IMR-90 (cell line): ENCODE data around the gene TBC1D22A. TPM values are rescaled to one million over a fixed set of nuclear protein-coding genes. Genes with fewer than 3 reads are reported as not detected.

ENCODE experiments used
- ATAC-seq: fragments of 200-7000 bp; cut with Tn5 transposase; 2 replicates; pipeline ENCODE4 v1.9.1; 2020; ENCODE audit warnings: low read depth, mild to moderate bottlenecking, moderate library complexity
- BruUV-seq: library from RNA; stranded (reverse); fragments of 400-500 nt; replicated peaks from 2 replicates; lab custom pipeline; 2021; lab: Mats Ljungman, UMichigan
- CTCF ChIA-PET: fragments of 300-600 bp; formaldehyde crosslinking; extraction: SDS; loops from one replicate; lab custom pipeline; 2021; ENCODE audit warnings: antibody characterized with exemption; lab: Yijun Ruan, JAX
- POLR2A ChIA-PET: fragments of 300-600 bp; sonication (Branson Sonifier 250); formaldehyde crosslinking; loops from one replicate; lab custom pipeline; 2022; ENCODE audit warnings: antibody characterized with exemption; ENCODE audit not compliant: unreplicated experiment; lab: Charles Lee
- DNase-seq: peaks from one replicate; pipeline ENCODE4 v3.0.0; 2013
- H2AFZ ChIP-seq: replicated peaks from 2 replicates; pipeline ENCODE3; 2013; ENCODE audit warnings: low read length, mild to moderate bottlenecking; ENCODE audit not compliant: poor library complexity
- H2AK5ac ChIP-seq: 2 replicates; pipeline ENCODE4 v1.6.1; 2013; ENCODE audit warnings: low read depth, low read length, inconsistent platforms
- H2AK9ac ChIP-seq: replicated peaks from 2 replicates; pipeline ENCODE3; 2013; ENCODE audit warnings: mild to moderate bottlenecking, low read depth, low read length, moderate library complexity; ENCODE audit not compliant: poor library complexity
- H2BK120ac ChIP-seq: 2 replicates; pipeline ENCODE4 v1.6.1; 2013; ENCODE audit warnings: low read depth, low read length, inconsistent platforms
- H2BK15ac ChIP-seq: 3 replicates; pipeline ENCODE4 v1.6.1; 2013; ENCODE audit warnings: low read depth, low read length, inconsistent platforms
- H2BK20ac ChIP-seq: 2 replicates; pipeline ENCODE4 v1.6.1; 2013; ENCODE audit warnings: low read depth, mild to moderate bottlenecking, inconsistent platforms, low read length, moderate library complexity
- H2BK5ac ChIP-seq: 2 replicates; pipeline ENCODE4 v1.6.1; 2013; ENCODE audit warnings: mild to moderate bottlenecking, low read depth, low read length, inconsistent platforms; ENCODE audit not compliant: poor library complexity, severe bottlenecking
- H3K14ac ChIP-seq: replicated peaks from 2 replicates; pipeline ENCODE4 v1.6.1; 2013; ENCODE audit warnings: low read depth, low read length, inconsistent platforms
- H3K18ac ChIP-seq: 2 replicates; pipeline ENCODE4 v1.6.1; 2013; ENCODE audit warnings: low read depth, low read length, control low read depth
- H3K23ac ChIP-seq: 2 replicates; pipeline ENCODE4 v1.6.1; 2013; ENCODE audit warnings: low read depth, low read length, inconsistent platforms
- H3K27ac ChIP-seq: 2 replicates; pipeline ENCODE4 v1.5.1; 2013; ENCODE audit warnings: mild to moderate bottlenecking, control low read depth, low read length; ENCODE audit not compliant: insufficient read depth
- H3K27me3 ChIP-seq: 2 replicates; pipeline ENCODE4 v1.6.1; 2013; ENCODE audit warnings: low read length; ENCODE audit not compliant: control insufficient read depth, insufficient read depth
- H3K36me3 ChIP-seq: 2 replicates; pipeline ENCODE4 v1.6.1; 2013; ENCODE audit warnings: low read length, mixed read lengths; ENCODE audit not compliant: control insufficient read depth, insufficient read depth
- H3K4ac ChIP-seq: 2 replicates; pipeline ENCODE4 v1.6.1; 2013; ENCODE audit warnings: low read depth, low read length, inconsistent platforms
- H3K4me1 ChIP-seq: 2 replicates; pipeline ENCODE4 v1.6.1; 2013; ENCODE audit warnings: low read length, mixed read lengths; ENCODE audit not compliant: control insufficient read depth, insufficient read depth
- H3K4me2 ChIP-seq: 2 replicates; pipeline ENCODE4 v1.6.1; 2013; ENCODE audit warnings: low read depth, mild to moderate bottlenecking, control low read depth, low read length, moderate library complexity
- H3K4me3 ChIP-seq: 2 replicates; pipeline ENCODE4 v1.5.1; 2013; ENCODE audit warnings: low read depth, mild to moderate bottlenecking, control low read depth, low read length, moderate library complexity; ENCODE audit not compliant: insufficient read depth
- H3K56ac ChIP-seq: 2 replicates; pipeline ENCODE4 v1.6.1; 2013; ENCODE audit warnings: low read length, inconsistent platforms; ENCODE audit not compliant: insufficient read depth; ENCODE audit errors: extremely low read depth
- H3K79me1 ChIP-seq, 2 experiments: 2 replicates each; pipeline ENCODE4 v1.6.1; 2013; ENCODE audit warnings: low read length in 2 of 2, inconsistent platforms in 1 of 2, low read depth in 1 of 2
- H3K9ac ChIP-seq: 2 replicates; pipeline ENCODE4 v1.6.1; 2013; ENCODE audit warnings: low read depth, low read length, control low read depth
- H3K9me1 ChIP-seq: 2 replicates; pipeline ENCODE4 v1.6.1; 2013; ENCODE audit warnings: low read length, inconsistent platforms; ENCODE audit not compliant: insufficient read depth
- H3K9me3 ChIP-seq: 2 replicates; pipeline ENCODE4 v1.6.1; 2013; ENCODE audit warnings: low read length; ENCODE audit not compliant: control insufficient read depth, insufficient read depth
- H4K20me1 ChIP-seq: 2 replicates; pipeline ENCODE4 v1.6.1; 2013; ENCODE audit warnings: low read length, inconsistent platforms; ENCODE audit not compliant: insufficient read depth
- H4K5ac ChIP-seq: 2 replicates; pipeline ENCODE4 v1.6.1; 2013; ENCODE audit warnings: mild to moderate bottlenecking, low read depth, low read length, control low read depth
- H4K8ac ChIP-seq, 2 experiments: 2 replicates each; pipeline ENCODE4 v1.6.1; 2013; ENCODE audit warnings: low read depth in 2 of 2, low read length in 2 of 2, control low read depth in 1 of 2, inconsistent platforms in 1 of 2
- H4K91ac ChIP-seq: 2 replicates; pipeline ENCODE4 v1.6.1; 2013; ENCODE audit warnings: low read depth, low read length, inconsistent platforms; ENCODE audit not compliant: insufficient read depth
- BHLHE40 ChIP-seq: fragments of 150-350 bp; IDR thresholded peaks from 2 replicates; pipeline ENCODE4 v1.6.1; 2016; ENCODE audit warnings: mild to moderate bottlenecking, low read depth, low read length
- CEBPB ChIP-seq: IDR thresholded peaks from 2 replicates; pipeline ENCODE4 v1.6.1; 2012; ENCODE audit warnings: low read depth, low read length, improper control_type of control experiment
- FOS ChIP-seq: fragments of 150-350 bp; IDR thresholded peaks from 2 replicates; pipeline ENCODE4 v1.6.1; 2016; ENCODE audit warnings: low read depth, low read length
- MAZ ChIP-seq: IDR thresholded peaks from 2 replicates; pipeline ENCODE4 v1.6.1; 2012; ENCODE audit warnings: low read depth, mild to moderate bottlenecking, low read length, improper control_type of control experiment, moderate library complexity, borderline replicate concordance
- NFE2L2 ChIP-seq: fragments of 150-350 bp; IDR thresholded peaks from 2 replicates; pipeline ENCODE4 v1.6.1; 2016; ENCODE audit warnings: low read depth, mild to moderate bottlenecking, low read length
- RCOR1 ChIP-seq: IDR thresholded peaks from 2 replicates; pipeline ENCODE4 v1.6.1; 2012; ENCODE audit warnings: mild to moderate bottlenecking, low read length, improper control_type of control experiment; ENCODE audit not compliant: insufficient replicate concordance
- RFX5 ChIP-seq: IDR thresholded peaks from 2 replicates; pipeline ENCODE4 v1.8.0; 2012; ENCODE audit warnings: low read depth, mild to moderate bottlenecking, low read length, moderate library complexity
- WGBS, 2 experiments: methylation state at CpG; one replicate each; pipeline versions ENCODE4 v1.1.5 to v1.1.7; 2013; ENCODE audit warnings: missing lambda C conversion rate in 2 of 2; ENCODE audit not compliant: insufficient read length in 1 of 2; ENCODE audit errors: extremely low coverage in 2 of 2; 5-methylcytosine and 5-hydroxymethylcytosine counted together
- dilution Hi-C: fragments of 300-500 bp; cut with HindIII; formaldehyde crosslinking; loops from one replicate; pipeline ENCODE4 v1.14.3; 2018; ENCODE audit warnings: low sequenced_read_pairs; ENCODE audit not compliant: unreplicated experiment
- in situ Hi-C: fragments of 300-500 bp; cut with MboI; formaldehyde crosslinking; loops from 3 replicates; pipeline ENCODE4 v1.14.3; 2019; ENCODE audit warnings: low sequenced_read_pairs, inconsistent platforms, mixed read lengths
- intact Hi-C: fragments of 100-400 bp; cut with micrococcal nuclease; formaldehyde crosslinking; loops from 2 replicates; pipeline ENCODE4 v1.10.0; 2022
- polyA plus RNA-seq, 3 experiments: library from polyadenylated mRNA; depleted of rRNA; stranded (reverse); fragments of >200 nt; gene quantifications; 2 replicates each; pipeline ENCODE4 v1.2.3, GENCODE V29; 2012; ENCODE audit warnings: low replicate concordance in 1 of 3
- total RNA-seq: library from RNA; depleted of rRNA; stranded (reverse); fragments of >200 nt; gene quantifications from 2 replicates; pipeline ENCODE4 v1.2.3, GENCODE V29; 2012
- TF ChIP-seq, protein P1 (sequence below): fragments of 150-350 bp; IDR thresholded peaks from 2 replicates; pipeline ENCODE4 v1.6.1; 2016; ENCODE audit warnings: low read depth, mild to moderate bottlenecking, low read length, moderate library complexity, borderline replicate concordance
- TF ChIP-seq, protein P2 (sequence below): fragments of 150-350 bp; IDR thresholded peaks from 2 replicates; pipeline ENCODE4 v1.6.1; 2017; ENCODE audit warnings: mild to moderate bottlenecking, antibody characterized with exemption, low read length, low read depth

TBC1D22A gene
- total and polyA plus RNA-seq, 2 of the 4 experiments (the other 2 are of a cell fraction), result 9.0 to 16.7 TPM

DNA sequence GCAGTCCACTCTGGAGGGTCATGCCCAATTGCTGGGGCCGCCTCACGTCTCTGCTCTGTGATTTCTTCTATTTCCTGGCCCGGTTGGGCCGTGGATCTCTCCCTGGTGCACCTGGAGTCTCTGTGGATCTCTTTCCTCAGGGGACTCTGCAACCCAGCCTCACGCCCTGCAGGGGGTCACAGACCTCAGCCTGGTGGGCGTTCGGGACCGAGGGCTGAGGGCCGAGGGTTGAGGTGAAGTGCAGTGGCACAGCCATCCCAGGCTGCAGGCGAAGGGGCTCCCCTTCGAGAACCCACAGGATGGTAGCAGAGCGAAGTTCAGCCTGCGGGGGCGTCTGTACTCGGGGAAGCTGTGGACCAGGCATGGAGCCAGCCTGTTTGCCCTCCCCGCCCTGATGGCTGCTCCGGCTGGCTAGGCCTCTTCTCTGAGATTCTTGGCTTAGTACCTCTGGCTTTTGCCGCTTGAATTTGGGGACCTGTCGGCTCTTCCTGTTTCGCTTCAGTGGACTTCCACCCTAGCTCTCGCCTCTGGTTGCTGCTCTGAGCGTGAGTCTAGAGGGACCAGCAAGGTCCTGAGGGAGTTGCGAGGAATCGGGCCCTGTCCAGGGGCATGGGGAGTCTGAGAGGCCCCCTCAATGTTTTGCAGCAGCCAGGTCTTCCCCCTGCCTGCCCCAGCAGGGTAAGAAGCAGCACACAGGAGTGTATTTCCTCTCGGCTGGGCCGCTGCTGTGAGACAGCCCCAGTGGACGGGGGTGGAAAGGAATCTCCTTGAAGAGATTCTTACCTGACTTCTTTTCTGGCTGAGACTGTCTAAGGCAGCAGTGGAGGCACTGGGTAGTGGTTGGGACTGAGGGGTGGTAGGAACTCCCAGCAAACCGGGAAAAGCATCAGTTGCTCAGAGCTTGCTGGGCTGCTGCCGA lies 140.8 kb downstream of the TBC1D22A start (continued):
- TF ChIP-seq, protein P1, sequence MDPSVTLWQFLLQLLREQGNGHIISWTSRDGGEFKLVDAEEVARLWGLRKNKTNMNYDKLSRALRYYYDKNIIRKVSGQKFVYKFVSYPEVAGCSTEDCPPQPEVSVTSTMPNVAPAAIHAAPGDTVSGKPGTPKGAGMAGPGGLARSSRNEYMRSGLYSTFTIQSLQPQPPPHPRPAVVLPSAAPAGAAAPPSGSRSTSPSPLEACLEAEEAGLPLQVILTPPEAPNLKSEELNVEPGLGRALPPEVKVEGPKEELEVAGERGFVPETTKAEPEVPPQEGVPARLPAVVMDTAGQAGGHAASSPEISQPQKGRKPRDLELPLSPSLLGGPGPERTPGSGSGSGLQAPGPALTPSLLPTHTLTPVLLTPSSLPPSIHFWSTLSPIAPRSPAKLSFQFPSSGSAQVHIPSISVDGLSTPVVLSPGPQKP, result no peak
- no peak for TF ChIP-seq NFE2L2

DNA sequence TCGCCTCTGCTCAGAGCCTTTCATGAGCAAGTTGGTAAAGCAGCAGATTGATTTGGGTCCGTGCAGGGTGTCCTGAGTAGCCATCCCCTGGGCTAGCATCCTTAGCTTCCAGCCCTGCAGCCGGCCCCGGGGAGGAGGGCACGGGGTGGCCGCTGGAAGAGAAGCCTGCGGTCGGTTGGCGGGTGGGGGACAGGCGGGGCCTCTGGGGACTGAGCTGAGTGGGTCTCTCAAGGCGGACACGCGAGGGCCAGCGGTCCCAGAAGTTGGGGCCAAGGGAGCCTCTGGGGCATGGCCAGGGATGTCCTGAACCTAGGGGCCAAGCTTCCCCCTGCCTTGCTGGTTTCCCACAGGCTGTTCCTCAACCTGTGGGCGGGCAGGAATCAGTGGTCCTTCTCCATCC lies 143.0 kb downstream of the TBC1D22A start:
- Histone ChIP-seq H2BK20ac (no peak overlapping the region), H3K4me3 (no peak overlapping the region), H3K14ac (no peak overlapping the region), H3K4me1 (peaks cover 2% of the 10 kb centered on the region; the same call in 1 of the 2 replicates), H3K56ac (no peak overlapping the region), H3K27me3 (no peaks in the 10 kb centered on the region), H4K8ac (no peak overlapping the region), H3K79me1 (peaks cover 9 to 19% of the 10 kb centered on the region in 2 experiments; a peak in 3 of 4 replicates), H3K9me3 (no peaks in the 10 kb centered on the region), H2BK120ac (no peak overlapping the region), H3K23ac (no peak overlapping the region), H3K4me2 (no peak overlapping the region), H3K9me1 (peaks cover 5% of the 10 kb centered on the region; the same call in 1 of the 2 replicates), H3K4ac (no peak overlapping the region), H2BK15ac (no peak overlapping the region), H3K27ac (no peak overlapping the region), H3K36me3 (peaks cover 13% of the 10 kb centered on the region), H2AFZ (no peak overlapping the region), H3K18ac (no peak overlapping the region), H4K20me1 (peaks cover 7% of the 10 kb centered on the region), H4K5ac (no peak overlapping the region), H2BK5ac (no peak overlapping the region), H2AK9ac (no peak overlapping the region), H4K91ac (no peak overlapping the region), H3K9ac (no peak overlapping the region), H2AK5ac (no peak overlapping the region)
- dilution Hi-C loops (no loop called here), intact Hi-C loops (no loop called here), in situ Hi-C loops (no loop called here)
- ATAC-seq, result no peak
- 99% methylated on average over 10 of the region's 15 CpGs; no CpG with 5 or more reads in 1 of the 2 experiments for WGBS, 2 experiments
- BruUV-seq, result no TSS peak
- DNase-seq, result no peak
- POLR2A ChIA-PET, result no interaction called here
- no peak for TF ChIP-seq RCOR1
- no peak for TF ChIP-seq CEBPB
- TF ChIP-seq, protein P1, result no peak
- no peak for TF ChIP-seq MAZ
- TF ChIP-seq BHLHE40, result no peak
- TF ChIP-seq, protein P2, sequence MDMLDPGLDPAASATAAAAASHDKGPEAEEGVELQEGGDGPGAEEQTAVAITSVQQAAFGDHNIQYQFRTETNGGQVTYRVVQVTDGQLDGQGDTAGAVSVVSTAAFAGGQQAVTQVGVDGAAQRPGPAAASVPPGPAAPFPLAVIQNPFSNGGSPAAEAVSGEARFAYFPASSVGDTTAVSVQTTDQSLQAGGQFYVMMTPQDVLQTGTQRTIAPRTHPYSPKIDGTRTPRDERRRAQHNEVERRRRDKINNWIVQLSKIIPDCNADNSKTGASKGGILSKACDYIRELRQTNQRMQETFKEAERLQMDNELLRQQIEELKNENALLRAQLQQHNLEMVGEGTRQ, result no peak
- no peak for TF ChIP-seq RFX5
- no peak for TF ChIP-seq FOS
- CTCF ChIA-PET, result no interaction called here
